ENCODE results near the gene STUM.

The STUM gene

GRCh38 chr1:226642421-226642820 is 93.9 kb downstream of the STUM start:
- TF ChIP-seq CTCF (IDR thresholded peaks at IDR 0.05; ENCODE audit: low read depth, low read length): no peak
- no peak overlapping the region for H3K4me3 ChIP-seq (replicated peaks in 1 of 2; ENCODE audit: low read depth in 2 of 2, low read length in 2 of 2)
- DNase-seq (ENCODE audit: low read depth in 2 of 2): no peak

- no peak for TF ChIP-seq CTCF (IDR thresholded peaks at IDR 0.05; ENCODE audit: low read depth, low read length)
- no peak overlapping the region for H3K4me3 ChIP-seq (replicated peaks in 1 of 2; ENCODE audit: low read depth in 2 of 2, low read length in 2 of 2)
- DNase-seq (ENCODE audit: low read depth in 2 of 2): peak in 1 of 2 donors; percentile 46
Observed at GRCh38 chr1:226643177-226643576, 94.6 kb downstream of the STUM start.

GRCh38 chr1:226643611-226644540 is 95.3 kb downstream of the STUM start:
- no peak for DNase-seq (ENCODE audit: low read depth in 2 of 2)
- no peak for TF ChIP-seq CTCF (IDR thresholded peaks at IDR 0.05; ENCODE audit: low read depth, low read length)
- no peak overlapping the region for H3K4me3 ChIP-seq (replicated peaks in 1 of 2; ENCODE audit: low read depth in 2 of 2, low read length in 2 of 2)

- no peak for TF ChIP-seq CTCF (IDR thresholded peaks at IDR 0.05; ENCODE audit: low read depth, low read length)
- no peak overlapping the region for H3K4me3 ChIP-seq (replicated peaks in 1 of 2; ENCODE audit: low read depth in 2 of 2, low read length in 2 of 2)
- DNase-seq (ENCODE audit: low read depth in 2 of 2): no peak
Observed at GRCh38 chr1:226644541-226645176, 96.1 kb downstream of the STUM start.

GRCh38 chr1:226645279-226645976 is 96.9 kb downstream of the STUM start:
- no peak for DNase-seq (ENCODE audit: low read depth in 2 of 2)
- H3K4me3 ChIP-seq (replicated peaks in 1 of 2; ENCODE audit: low read depth in 2 of 2, low read length in 2 of 2): no peak overlapping the region
- no peak for TF ChIP-seq CTCF (IDR thresholded peaks at IDR 0.05; ENCODE audit: low read depth, low read length)

GRCh38 chr1:226646026-226646869 is 97.7 kb downstream of the STUM start:
- DNase-seq (ENCODE audit: low read depth in 2 of 2): no peak
- no peak overlapping the region for H3K4me3 ChIP-seq (replicated peaks in 1 of 2; ENCODE audit: low read depth in 2 of 2, low read length in 2 of 2)
- TF ChIP-seq CTCF (IDR thresholded peaks at IDR 0.05; ENCODE audit: low read depth, low read length): no peak

Measured in cardiac fibroblast (primary cell).